AG20443 (cell line): Measurements from ENCODE around the gene THAP3.
"Not testable (repeated sequence)": the region's sequence is repeated elsewhere in the genome, so short reads cannot be mapped to it uniquely, and the experiment has no call there.

Experiments
- DNase-seq: peaks from one replicate; pipeline ENCODE4 v3.0.0; 2012; ENCODE audit warnings: low spot score, mixed read lengths

The THAP3 gene

DNA sequence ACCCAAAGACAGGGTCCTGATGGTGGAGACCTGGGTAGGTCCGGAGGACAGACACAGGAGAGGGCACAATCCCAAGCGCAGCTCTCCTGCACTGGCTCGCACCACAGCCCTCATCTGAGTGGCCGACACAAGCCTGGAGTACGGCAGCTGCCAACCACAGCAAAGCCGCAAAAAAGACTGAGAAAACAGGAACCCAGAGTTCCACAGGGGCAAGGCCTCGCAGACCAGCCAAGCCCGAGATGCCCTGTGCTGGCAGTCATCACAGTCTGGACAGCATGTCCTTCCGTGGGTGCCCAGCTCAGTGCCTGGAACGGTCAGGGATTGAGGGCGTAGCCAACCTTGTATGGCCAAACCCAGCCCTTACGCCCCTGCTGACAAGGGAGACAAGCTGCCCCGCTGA lies 33.4 kb upstream of the THAP3 start:
- DNase-seq = no peak

DNA sequence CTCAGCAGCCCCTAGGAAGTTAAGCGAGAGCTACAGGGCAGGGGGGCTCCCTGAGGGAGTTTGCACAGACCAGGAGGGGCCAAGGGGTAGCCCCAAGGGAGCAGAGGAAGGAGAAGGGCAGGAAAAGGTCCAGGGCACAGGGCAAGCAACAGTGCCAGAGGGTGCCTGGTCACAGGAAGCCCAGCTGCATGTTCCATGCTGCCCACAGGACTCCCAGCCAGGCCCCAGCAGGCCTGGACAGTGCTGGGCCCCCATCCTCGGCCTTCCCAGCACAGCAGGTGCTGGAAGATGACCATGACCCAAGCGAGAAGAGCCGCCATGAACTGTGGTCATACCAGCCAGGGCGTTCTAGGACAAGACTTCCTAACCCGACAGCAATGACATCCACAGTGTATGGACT lies 33.0 kb upstream of the THAP3 start:
- no peak for DNase-seq

- DNase-seq = no peak
Observed at GRCh38 chr1:6592441-6592840, 32.2 kb upstream of the THAP3 start.

DNA sequence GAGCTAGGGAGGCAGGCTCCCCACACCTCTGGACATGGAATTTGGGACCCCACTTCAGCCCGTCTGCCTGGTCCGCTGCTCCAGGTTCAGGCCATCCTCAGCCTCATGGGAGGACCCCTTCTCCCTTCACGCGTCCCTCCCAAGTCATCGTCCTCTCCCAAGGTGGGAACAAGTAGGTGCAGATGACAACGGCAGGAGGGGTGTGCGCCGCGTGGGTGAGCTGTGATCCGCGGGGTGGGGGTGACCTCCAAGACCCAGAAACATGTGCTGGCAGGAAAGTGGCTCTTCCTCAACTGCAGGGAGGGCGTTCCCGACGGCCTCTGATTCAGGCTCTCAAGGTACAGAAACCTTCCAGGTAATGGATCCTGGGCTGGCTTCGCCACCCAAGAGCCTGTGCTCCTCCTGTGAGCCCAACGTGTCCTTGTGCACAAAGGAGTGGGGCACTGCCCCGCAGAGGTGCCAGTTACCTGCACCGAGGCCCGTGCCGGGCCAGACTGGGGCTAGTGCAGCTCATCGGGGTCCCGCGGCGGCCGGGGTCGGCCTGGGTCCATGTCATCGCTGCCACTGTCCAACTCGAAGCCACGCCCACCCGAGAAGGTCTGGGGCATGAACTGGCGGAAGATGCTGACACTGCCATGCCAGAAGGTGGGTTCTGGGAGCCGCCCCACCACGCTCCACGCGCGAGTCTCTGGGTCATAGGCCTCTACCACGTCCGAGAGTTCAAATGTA lies 31.6 kb upstream of the THAP3 start:
- no peak for DNase-seq

DNA sequence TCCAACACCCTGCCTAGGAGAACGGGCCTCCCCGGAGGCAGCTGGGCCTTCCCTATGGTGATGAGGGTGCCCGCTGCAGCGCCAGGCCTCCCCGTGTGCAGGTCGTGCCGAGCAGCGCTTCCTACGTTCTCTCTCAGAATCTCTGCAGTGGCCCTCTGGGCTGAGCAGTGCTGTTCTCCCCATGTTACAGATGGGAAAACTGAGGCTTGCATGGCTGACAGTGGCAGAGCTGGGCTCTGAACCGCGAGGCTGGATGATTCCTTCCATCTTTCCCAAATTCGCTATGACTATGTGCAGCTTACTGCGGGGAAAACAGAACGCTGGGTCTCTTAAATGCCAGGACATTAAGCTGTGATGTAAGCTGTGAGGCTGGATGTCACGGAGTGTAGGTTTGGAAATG lies 30.9 kb upstream of the THAP3 start:
- DNase-seq = no peak

GRCh38 chr1:6594977-6595740 lies 29.5 kb upstream of the THAP3 start:
- no peak for DNase-seq

- no peak for DNase-seq
Observed at GRCh38 chr1:6596351-6596750, 28.3 kb upstream of the THAP3 start.

DNA sequence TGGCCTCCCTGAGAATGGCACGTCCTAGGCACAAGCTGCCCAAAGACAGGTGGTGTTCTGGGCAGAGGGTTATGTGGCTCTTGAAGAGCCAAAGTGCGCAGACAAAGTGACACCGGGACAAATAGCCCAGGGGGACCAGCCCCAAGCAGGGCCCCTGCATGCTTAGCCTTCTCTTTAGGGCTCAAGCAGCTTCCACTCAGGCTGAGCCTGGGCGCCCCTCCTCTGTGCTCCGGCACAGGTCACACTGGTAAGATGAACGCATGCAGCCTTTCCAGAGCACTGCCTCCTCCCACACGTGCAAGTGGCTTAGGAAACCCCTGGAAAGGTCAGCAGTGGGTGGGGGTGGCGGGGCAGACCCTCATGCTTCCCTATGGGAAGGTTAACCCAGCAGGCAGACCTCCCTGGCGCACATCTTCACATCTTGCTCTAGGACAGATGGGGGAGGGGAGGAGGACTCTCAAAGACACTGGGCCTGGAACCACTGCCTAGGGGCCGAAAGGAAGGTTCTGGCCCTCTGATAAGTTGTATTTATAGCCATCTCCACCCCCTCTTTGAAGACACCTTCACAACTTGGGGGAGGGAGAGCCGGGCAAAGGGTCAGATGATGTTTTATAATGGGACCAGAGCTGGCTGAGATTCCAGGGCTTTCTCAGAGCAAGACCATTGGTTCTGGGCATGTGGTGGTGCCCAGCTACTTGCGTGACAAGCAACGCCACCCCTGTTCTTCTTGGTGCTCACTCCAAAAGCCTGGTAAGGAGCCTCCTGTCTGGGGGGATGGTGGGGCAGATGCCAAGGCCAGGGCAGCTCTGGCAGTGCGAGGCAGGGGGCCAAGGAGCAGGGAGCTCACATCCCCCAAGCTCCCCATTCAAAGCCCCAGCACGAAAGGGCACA lies 27.5 kb upstream of the THAP3 start:
- DNase-seq = no peak

DNA sequence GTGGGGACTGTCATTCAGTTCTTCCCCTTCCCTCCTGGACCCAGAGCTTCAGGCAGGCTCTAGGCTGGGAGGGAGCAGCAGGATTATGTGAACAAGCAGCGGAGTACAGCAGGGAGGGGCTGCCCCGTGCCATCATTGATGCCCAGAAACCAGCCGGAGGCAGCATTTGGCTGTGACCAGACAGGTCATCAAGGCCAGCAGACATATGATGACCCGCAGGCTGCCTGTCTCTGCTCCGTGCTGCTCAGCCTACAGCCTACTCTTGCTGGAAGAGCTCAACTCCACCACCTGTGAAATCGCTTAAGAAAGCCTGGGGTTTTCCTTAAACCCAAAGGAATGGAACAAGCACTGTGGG lies 26.9 kb upstream of the THAP3 start:
- no peak for DNase-seq

DNA sequence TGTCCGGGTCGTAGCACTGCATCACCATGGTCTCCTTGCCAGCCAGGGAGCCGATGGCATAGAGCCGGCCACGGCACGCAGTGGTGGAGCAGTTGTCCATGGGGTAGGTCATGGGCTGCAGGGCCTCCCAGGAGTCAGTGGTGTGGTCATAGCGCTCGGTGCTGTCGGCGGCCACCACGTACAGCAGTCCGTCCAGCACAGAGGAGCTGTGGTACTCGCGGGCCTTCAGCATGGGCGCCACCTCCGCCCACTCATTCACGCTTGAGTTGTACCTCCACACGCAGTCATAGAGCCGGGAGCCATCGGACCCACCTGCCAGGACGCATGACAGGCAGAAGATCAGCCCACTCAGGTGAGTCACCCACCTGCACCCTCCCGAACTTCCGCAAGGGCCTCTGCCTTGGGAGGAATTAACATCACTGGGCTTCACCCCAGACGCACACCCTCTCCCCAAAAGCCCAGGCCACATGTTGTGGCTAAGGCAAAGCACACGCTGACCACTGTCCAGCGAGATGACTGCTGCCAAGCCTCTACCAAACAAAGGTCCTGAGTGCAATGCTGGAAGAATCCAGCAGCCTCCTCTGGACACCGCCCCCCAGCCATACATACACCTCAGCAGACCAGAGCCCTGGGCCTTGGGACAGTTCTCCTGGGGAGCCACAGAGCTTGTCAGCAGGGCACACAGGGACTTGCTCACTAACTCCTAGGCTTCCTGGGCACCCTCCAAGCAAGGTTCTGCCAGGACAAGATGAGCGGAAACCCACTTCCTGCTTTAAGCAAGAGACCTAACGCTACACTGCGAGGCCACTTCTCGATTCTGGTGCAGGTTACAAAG lies 25.3 kb upstream of the THAP3 start:
- no peak for DNase-seq

DNA sequence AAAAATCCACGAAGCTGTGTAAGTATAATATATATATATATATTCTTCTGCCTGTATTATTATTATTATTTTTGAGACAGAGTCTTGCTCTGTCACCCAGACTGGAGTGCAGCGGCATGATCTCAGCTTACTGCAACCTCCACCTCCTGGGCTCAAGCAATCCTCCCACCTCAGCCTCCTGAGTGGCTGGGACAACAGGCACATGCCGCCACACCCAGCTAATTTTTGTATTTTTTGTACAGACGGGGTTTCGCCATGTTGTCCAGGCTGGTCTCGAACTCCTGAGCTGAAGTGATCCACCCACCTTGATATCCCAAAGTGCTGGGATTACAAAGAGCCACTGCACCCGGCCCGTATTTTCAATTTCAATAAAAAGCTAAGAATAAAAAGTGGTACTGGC lies 24.7 kb upstream of the THAP3 start:
- DNase-seq = not testable (repeated sequence)

DNA sequence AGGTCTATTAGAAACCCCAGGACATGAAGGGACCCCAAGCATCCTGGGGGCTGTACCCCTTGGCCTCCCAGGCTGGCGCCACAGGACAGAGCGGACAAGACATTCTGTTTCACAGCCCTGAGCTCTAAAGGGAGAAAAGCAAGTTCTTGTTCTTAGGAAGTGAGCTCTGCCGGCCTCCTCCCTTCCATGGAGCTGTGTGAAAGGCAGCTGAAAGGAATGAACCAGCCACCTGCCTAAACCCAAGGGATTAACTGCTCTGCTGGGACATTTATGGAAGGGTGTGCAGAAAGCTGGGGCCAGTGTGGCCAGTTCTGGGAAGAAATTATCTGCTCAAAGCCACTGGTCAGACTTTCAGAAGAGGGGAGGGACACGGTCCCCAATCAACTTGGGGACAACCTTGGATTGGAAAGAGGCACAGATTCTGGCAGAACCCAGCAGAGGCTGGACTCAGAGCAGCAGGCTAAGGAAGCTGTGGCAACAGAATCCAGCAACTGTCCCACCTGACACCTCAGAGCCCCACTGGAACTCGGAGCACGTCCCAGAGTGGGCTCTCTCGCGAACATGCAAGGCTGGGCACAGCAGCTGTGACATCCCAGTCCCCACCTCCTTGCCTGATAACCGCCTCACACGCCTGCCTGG lies 24.1 kb upstream of the THAP3 start:
- no peak for DNase-seq

DNA sequence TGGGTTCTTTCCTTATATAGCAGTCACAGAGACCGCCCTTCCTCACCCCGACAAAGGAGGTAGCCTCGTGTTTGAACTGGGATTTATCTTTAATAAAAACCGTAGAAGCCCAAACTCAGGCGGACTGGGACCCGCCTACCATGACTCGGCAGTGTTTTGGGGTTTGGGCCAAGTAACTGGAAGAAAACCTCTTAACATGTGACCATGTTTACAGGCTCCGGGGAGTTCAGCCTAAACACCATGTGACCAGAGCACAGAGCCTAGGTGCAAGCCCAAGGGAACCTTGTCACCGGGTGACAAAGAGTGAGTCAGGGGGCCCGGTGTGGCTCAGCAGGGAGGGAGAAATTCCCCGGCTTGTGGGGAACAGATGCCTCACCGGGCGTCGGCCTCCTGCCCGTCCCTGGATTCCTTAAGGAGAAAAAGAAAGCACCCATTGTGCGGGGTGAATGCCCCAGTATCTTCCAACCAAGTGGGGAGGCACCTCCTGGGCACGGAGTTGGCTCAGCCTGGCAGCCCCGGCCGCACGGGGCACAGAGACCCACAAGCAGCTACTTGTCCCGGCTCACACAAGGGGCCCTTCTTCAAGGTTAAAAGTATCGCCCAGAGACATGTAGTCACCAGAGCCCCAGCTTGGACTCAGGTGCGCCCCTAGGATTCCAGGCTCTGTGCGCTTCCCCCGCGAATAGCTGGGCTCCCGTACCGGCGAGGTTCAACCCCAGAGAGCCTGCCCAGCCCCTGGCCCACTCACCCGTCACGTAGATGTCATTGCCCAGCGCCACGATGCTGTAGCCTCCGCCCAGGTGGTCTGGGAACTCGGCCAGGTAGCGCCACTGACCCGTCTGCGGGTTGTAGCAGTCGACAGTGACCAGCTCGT lies 23.4 kb upstream of the THAP3 start:
- peak; percentile 86 for DNase-seq

DNA sequence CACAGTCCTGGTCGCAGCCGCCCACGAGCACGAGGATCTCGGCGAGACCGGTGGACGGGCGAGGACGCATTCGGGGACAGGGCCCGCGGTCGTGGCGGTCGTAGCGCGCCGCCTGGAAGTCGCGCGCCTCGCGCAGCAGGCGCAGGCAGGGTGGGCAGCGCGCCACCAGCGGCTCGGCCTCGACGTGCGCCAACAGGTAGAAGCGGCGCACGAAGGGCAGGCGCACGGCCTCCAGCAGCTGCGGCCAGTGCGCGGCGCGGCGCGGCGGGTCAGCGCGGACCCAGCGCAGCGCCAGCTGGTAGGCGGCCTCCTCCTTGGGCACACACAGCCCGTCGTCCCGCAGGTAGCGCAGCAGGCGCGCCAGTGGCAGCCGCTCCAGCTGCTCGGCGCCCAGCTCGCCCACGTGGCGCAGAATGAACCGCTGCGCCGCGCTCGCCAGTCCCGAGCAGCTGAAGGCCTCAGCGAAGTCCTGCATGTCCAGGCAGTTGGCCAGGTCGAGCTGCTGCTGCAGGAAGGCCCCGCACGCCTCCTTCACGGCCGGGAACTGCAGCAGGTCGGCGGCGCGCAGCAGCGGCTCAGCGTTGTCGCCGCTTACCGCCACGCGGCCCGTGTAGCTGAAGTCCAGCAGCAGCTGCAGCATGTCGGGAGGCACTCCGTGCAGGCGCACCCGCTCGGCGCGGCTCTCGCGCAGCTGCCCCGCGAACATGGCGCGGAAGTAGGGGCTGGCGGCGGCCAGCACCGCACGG lies 22.6 kb upstream of the THAP3 start:
- no peak for DNase-seq

DNA sequence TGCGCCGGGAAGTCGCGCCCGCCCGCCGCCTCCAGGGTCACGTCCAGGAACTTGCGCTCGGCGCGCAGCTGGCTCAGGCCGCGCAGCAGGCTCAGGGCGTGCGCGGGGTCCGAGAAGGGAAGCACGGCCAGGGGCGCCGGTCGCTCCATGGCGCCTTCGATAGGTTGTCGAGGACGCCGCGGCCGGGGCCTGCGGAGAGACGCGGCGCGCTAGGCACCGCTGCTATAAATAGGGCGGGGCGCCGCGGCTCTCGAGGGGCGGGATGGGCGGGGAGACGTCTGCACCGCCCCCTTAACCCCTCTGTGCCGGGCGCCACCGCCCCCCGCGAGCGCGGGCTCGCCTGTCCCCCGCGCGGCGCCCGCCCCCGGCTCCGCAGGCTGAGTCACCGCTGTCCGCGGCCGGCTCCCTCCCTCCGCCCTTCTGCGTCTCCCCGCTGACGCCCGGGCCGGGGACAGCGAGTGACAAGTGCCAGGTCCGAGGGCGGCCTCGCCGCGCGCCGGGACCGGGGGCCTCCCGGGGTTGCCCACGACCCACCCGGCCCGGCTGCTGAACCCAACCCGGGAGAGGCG lies 21.9 kb upstream of the THAP3 start, which contains the start of gene KLHL21:
Gene KLHL21, minus strand, starts transcription at position 201 of the 569 bp plus-strand sequence. Its CDS starts 52 bp downstream, at position 149.
- peak; percentile 95 for DNase-seq

DNA sequence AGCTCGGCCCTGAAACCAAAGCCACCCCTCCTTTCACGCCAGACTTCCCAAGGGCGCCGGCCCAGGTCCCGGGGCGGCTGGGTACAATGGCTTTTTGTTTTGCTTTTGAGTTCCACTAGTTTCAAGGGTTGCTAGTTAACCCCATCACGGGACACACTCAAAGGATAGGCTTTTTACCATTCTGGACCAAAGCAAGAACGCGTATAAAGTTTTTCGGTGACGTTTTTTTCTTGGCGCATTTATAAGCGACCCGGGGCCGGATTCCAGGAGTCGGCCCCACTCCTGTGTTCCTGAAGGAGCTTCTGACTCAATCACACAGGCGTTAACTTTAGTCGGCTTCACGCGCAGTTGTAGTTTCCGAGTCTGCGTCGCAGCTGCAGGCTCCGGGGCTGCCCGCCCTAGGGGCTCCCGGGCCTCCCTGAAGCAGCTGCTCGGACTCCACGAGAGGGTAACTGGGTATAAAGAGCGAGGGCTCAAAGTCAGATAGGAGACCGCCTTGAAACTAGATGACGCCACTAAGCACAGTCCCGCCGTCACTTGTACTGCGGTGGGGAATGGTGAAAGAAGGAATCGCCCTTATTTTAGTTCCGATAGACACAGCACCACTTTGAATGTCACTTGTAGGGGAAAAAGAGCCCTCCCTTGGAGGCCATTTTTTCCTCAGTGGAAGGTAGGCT lies 21.3 kb upstream of the THAP3 start:
- DNase-seq = peak; percentile 62

DNA sequence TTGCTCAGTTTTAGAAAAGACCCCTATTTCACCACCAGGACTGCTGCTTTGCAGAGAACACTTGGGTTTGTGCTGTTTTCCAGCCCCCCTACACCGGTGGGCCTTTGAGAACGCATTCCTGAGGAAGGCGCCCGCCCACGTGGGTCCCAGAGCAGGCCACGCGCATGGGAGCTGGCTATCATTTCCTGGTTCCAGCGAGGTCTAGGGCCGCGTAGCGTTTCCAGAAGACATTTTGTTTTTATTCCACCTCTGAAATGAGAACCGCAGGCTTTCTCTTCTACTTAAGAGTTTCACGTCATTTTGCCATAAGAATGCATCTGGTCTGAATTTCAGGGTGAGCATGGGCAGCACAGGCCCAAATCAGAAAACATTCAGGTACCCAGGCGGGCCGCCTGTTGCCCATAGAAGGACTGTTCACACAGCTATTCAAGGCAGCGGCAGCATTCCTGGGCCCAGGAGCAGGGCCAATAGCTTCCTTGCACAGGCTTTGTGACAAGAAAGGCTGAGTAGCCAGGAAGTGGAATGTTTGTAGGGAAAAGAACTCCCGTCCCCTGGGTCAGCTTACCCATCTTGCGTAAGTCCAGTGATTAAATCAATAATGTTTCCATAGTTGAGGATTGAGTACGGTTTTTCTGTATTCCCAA lies 20.6 kb upstream of the THAP3 start:
- DNase-seq = peak; percentile 76
